HG02970 (cell line): ENCODE measurements around the gene SSTR5.
"Not testable (repeated sequence)": the region's sequence is repeated elsewhere in the genome, so short reads cannot be mapped to it uniquely, and the experiment has no call there.

Experiments
- ATAC-seq: cut with Tn5 transposase; IDR thresholded peaks from one replicate; pipeline ENCODE4 v1.9.1; 2021; ENCODE audit warnings: mild to moderate bottlenecking, moderate library complexity, moderate number of reproducible peaks; ENCODE audit not compliant: unreplicated experiment, low FRiP score

The SSTR5 gene

DNA sequence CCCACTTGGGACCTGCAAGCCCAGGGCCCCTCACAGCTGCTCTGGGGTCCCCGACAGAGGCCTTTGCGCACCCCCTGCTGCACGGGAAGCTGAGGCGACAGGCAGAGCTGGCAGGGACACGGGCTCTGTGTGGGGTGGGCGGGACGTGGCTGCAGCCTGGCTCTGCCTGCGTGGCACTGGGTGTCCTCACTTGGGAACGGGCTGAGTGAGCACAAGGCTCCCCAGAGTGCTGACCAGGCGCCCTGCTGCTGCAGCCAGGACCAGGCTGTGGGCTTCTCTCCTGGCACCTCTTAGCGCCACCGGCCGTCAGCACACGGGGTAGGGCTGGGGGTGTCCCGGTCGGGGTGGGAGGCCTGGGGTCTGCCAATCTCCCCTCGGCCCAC, 16.9 kb downstream of the SSTR5 start:
- ATAC-seq, result no peak

DNA sequence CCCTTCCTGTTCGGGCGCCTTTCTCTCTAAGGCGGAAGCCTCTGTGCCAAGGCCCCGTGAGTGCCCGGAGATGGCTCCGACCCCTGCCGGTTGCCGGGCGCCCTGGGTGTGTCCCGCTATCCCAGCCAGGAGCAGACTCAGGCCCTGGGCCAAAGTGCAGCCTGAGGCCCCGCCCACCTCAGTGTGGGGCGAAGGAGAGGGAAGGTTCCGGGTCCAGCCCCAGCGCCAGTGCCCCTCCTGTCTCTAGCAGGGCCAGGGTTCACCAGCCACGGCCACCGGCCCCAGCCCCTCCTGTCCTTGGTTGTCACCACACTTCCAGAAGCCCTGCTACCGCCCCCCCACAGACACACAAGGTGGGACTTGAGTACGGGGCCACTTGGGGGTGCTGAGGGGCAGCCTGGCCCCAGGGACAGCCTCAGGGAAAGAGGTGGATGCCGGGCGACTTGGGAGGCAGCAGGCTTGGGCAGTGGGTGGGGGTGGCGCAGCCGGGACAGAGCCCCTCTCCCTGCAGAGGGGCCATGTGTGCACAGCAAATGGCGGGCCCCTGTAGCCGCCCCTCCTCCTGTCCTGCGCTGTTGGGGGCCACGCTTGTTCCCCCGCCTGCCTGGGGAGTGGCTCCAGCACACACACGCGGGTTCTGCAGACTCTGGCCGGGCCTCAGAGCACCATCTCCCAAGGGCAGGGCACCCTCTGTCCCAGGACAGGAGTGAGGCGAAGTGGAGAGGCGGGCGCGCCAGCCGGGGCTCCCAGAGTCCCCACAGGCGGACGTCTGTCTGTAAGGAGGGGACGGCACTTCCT, 17.5 kb downstream of the SSTR5 start:
- no peak for ATAC-seq

DNA sequence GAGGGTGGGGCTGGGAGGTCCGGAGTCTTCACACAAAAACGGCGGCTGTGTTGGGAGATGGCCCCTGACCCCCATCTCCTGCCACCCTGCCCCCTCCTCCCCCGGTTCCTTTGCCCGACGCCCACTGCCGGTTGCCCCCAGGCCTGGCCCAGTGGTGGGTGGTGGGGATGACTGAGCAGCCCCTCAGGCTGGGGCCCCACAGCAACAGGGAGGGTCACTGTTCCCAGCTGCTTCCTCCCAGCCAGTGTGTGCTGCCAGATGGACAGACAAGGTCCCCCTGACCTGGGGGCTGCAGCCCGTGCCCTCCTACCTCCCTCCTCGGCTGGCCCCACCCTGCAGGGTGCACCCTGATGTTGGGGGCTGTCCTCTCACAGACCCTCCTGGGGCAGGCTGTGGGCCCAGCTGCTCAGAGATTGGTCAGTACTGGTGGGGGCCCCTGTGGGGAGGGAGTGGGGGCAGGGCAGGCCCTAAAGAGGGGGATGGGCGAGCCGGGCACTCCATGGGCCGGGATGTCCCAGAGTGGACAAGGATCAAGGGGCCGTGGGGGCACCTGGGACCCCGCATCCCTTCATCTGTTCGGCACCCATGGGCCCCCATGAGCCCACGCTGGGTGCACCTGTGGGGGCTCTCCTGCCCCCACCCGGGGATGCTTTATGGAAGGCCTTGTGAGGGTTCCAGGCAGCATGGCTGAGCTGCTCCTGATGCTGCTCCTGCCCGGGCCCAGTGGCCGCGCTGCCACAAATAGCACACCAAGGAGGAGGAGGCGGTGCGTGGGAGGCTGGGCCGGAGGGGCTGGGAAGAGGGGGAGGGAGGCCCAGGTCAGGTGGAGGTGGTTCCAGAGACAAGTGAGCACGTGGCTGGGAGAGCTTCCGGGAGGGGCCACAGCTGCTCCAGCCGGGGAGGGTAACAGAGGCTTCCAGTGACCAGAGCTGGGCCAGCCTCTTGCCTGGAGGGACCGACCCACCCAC, 18.4 kb downstream of the SSTR5 start:
- ATAC-seq, result no peak

GRCh38 chr16:1091992-1092552, 19.5 kb downstream of the SSTR5 start:
- no peak for ATAC-seq

GRCh38 chr16:1092685-1093283, 20.2 kb downstream of the SSTR5 start:
- ATAC-seq, result not testable (repeated sequence)

- no peak for ATAC-seq
Measured at GRCh38 chr16:1093284-1094123, 21.0 kb downstream of the SSTR5 start.

- ATAC-seq, result no peak
Measured at GRCh38 chr16:1094124-1094479, 21.6 kb downstream of the SSTR5 start.

GRCh38 chr16:1094601-1095449, 22.3 kb downstream of the SSTR5 start:
- ATAC-seq, result no peak

GRCh38 chr16:1095450-1096168, 23.1 kb downstream of the SSTR5 start:
- no peak for ATAC-seq

DNA sequence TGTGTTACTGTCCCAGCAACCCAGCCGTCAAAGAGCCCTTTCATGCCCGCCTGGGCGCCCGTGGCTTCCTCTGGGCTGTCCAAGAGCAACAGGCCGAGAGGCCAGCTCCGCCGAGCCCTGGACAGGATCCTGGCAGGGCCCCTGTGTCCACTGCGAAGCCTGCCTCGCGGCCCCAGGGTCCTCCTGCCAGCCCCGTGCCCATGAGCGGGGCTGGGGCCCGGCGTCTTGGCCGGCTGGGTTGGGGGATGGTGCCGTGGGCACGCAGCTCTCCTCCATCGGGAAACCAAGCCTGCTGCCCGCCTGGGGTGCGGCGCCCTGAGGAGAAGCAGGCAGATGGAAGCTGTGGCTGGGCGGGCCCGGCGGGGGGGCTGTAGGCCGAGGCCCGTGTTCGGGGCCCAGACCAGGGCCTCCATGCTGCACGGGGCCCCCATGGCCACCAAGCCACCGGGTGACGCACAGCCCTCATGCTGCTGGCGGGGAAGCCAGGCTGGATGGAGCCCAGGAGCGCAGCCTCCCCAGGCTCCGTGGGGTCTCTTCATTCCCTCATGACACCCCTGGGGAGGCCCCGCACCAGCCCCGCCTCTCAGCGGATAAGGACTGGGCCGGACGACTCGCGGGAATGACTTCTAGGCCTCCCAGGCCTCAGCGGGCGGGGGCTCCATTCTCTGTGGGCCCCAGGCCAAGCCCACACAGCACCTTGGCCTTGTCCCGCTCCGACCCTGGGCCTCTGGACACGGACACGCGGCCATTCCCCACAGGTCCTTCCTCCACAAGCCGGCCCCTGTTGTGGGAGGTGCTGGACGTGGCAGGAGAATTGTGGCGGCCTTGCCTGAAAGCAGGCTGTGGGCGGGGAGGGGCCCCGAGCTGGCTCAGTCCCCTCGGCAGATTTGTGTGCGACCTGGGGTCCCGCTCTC, 23.9 kb downstream of the SSTR5 start, which contains the start of gene C1QTNF8:
C1QTNF8 (minus strand) TSS at position 76 of the 914 bp plus-strand sequence. CDS start 1,322 bp downstream, outside the sequence.
- no peak for ATAC-seq

- ATAC-seq, result no peak
Measured at GRCh38 chr16:1097156-1097555, 24.6 kb downstream of the SSTR5 start.

- no peak for ATAC-seq
Measured at GRCh38 chr16:1097800-1098199, 25.3 kb downstream of the SSTR5 start.

DNA sequence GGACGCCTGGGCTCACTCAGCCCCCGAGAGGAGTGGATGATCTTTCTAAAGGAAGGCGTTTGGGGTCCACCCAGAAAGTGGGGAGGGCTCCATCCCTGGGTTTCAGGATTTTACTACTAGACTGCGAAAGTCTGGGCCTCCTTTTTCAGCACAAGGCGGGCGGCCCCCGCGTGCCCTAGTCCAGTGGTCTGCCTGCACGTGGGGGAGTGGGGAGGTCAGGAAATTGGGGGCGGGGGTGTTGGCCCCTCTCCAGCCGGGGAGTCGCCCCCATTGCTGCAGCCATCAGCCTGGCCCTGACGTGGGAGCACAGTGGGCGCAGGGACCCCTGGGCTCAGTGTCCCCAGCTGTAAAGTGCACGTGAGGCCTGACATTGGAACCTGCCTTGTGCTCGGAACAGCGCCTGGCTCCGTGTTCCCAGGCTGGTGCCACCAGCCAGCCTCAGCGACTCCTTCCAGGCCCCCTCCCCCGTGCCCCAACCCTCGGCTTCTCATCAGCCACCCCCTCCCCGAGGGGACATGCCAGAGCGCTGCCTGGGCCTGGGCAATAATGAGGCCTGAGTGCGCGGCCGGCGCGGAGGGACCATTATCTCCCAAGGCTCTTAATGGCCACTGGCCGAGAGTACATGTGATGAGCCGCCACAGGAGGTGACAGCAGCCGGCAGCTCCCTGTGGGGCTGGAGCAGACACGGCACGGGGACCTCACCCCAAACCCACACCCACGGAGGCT, 25.9 kb downstream of the SSTR5 start:
- ATAC-seq, result no peak

GRCh38 chr16:1099189-1100083, 26.9 kb downstream of the SSTR5 start:
- no peak for ATAC-seq

GRCh38 chr16:1100084-1100800, 27.7 kb downstream of the SSTR5 start:
- no peak for ATAC-seq
